Rectal smooth muscle tissue (tissue), 1 donor: Measurements from ENCODE around the gene AKR1E2.
"Not testable (repeated sequence)": the region's sequence is repeated elsewhere in the genome, so short reads cannot be mapped to it uniquely, and the experiment has no call there.

Experiments used
- H3K27ac ChIP-seq: one replicate; pipeline ENCODE4 v1.7.0; 2013; ENCODE audit warnings: low read depth, low read length, inconsistent platforms
- H3K27me3 ChIP-seq: one replicate; pipeline ENCODE4 v1.7.0; 2013; ENCODE audit warnings: low read length; ENCODE audit not compliant: control insufficient read depth, insufficient read depth
- H3K36me3 ChIP-seq: one replicate; pipeline ENCODE4 v1.7.0; 2013; ENCODE audit warnings: low read length; ENCODE audit not compliant: control insufficient read depth, insufficient read depth
- H3K4me1 ChIP-seq: one replicate; pipeline ENCODE4 v1.7.0; 2013; ENCODE audit warnings: low read length; ENCODE audit not compliant: control insufficient read depth, insufficient read depth
- H3K4me3 ChIP-seq: one replicate; pipeline ENCODE4 v1.7.0; 2013; ENCODE audit warnings: low read length
- H3K9ac ChIP-seq: one replicate; pipeline ENCODE4 v1.7.0; 2013; ENCODE audit warnings: low read length

AKR1E2 gene

DNA sequence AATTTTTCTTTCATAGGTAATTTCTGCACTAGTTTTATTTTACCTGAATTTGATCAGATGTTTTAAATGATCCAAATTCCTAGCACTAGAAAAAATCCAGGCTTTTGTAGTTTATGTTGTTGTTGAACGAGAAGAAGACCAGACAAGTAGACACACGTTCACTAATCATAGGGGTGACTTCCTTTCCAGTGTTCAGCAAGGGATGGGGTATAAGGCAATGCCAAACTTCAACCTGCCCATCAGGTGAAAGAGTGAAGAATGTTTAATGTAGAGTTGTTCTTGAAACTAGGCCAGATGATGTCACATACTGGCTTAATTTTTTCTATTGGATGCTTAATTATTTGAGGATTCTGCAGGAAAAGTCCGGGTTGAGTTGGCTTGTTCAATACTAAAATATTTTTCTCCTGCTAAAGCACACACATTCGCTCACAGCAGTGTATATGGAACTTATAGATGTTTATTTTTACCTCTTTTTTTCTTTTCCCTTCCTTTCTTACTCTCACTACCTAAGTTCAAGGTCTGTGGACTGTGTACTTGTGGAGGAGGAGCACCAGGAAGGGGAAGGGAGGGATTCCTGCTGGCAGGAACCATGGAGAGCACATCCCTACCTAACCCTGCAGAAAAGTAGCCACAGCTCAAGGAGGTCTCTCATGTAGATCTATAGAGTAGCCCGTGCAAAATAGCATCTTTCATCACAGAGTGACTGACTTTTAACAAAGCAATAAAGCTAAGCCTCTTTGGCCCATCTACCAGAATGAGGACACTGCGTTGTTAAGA, 23.1 kb upstream of the AKR1E2 start:
- Histone ChIP-seq H3K9ac (no peak overlapping the region), H3K4me1 (no peaks in the 10 kb centered on the region), H3K4me3 (no peak overlapping the region), H3K27me3 (no peaks in the 10 kb centered on the region), H3K27ac (no peak overlapping the region), H3K36me3 (no peaks in the 10 kb centered on the region)

DNA sequence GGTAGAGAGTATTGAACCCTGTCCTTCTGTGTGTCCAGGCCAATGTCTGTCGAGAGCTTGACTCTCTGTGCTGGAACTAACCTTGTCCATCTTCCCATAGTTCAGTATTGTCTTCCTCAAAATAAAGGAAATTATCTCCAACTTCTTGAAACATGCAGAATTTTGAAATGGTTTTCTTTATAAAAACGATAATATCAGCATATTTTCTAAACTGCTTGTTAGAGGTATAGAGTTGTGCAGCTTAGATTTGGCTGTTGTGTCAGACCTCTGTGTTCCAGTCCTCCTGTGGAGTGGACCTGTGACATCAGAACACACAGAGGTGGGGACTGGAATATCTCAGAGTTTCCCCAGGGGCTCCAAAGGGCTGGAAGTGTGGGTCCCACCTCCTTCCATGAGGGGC, 22.2 kb upstream of the AKR1E2 start:
- H3K4me1 ChIP-seq = no peaks in the 10 kb centered on the region
- H3K9ac ChIP-seq = no peak overlapping the region
- H3K27me3 ChIP-seq = no peaks in the 10 kb centered on the region
- H3K4me3 ChIP-seq = no peak overlapping the region
- H3K27ac ChIP-seq = no peak overlapping the region
- no peaks in the 10 kb centered on the region for H3K36me3 ChIP-seq

GRCh38 chr10:4804465-4804864, 21.5 kb upstream of the AKR1E2 start:
- no peaks in the 10 kb centered on the region for H3K27me3 ChIP-seq
- no peaks in the 10 kb centered on the region for H3K36me3 ChIP-seq
- no peaks in the 10 kb centered on the region for H3K4me1 ChIP-seq
- H3K9ac ChIP-seq = no peak overlapping the region
- H3K27ac ChIP-seq = no peak overlapping the region
- no peak overlapping the region for H3K4me3 ChIP-seq

- H3K27ac ChIP-seq = no peak overlapping the region
- no peaks in the 10 kb centered on the region for H3K4me1 ChIP-seq
- no peak overlapping the region for H3K4me3 ChIP-seq
- H3K9ac ChIP-seq = no peak overlapping the region
- no peaks in the 10 kb centered on the region for H3K36me3 ChIP-seq
- no peaks in the 10 kb centered on the region for H3K27me3 ChIP-seq
Observed at GRCh38 chr10:4806534-4806933, 19.5 kb upstream of the AKR1E2 start.

DNA sequence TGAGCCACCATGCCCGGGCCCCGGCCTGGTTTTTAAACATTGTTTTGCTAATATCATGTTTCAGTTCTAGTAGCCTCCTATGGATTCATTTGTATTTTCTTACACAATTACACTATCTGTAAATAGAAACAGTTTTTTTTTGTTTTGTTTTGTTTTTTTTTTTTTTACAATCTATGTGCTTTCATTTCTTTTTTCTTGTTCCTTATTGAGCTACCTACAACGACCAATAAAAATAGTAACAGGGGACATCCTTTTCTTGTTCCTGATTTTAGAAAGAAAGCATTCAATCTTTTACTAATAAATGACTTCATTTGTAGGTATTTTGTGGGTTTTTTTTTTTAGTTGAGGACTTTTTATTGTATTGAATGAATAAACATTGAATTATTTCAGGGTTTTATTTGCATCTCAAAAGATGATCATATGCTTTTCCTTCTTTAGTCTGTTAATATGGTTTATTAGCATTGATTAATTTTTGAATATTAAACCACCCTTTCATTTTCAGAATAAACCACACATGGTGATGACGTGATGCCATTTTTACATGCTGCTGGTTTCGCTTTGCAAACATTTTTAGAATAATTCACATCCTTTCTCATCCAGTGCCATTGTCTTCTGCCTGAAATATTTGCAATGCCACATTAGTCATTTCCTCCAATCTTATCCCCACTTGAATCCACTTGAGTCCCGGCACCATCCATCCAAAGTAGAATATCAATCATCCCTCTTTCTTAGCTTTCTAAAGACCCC, 18.1 kb upstream of the AKR1E2 start:
- H3K4me3 ChIP-seq = no peak overlapping the region
- H3K9ac ChIP-seq = no peak overlapping the region
- H3K4me1 ChIP-seq = peaks cover 3% of the 10 kb centered on the region
- no peaks in the 10 kb centered on the region for H3K36me3 ChIP-seq
- no peak overlapping the region for H3K27ac ChIP-seq
- H3K27me3 ChIP-seq = no peaks in the 10 kb centered on the region

- no peaks in the 10 kb centered on the region for H3K36me3 ChIP-seq
- no peak overlapping the region for H3K9ac ChIP-seq
- H3K4me3 ChIP-seq = no peak overlapping the region
- no peak overlapping the region for H3K27ac ChIP-seq
- H3K27me3 ChIP-seq = no peaks in the 10 kb centered on the region
- H3K4me1 ChIP-seq = peaks cover 3% of the 10 kb centered on the region
Observed at GRCh38 chr10:4809156-4809555, 16.9 kb upstream of the AKR1E2 start.

GRCh38 chr10:4810092-4810491, 15.9 kb upstream of the AKR1E2 start:
- no peak overlapping the region for H3K4me3 ChIP-seq
- no peak overlapping the region for H3K9ac ChIP-seq
- H3K36me3 ChIP-seq = no peaks in the 10 kb centered on the region
- peaks cover 3% of the 10 kb centered on the region for H3K4me1 ChIP-seq
- no peak overlapping the region for H3K27ac ChIP-seq
- no peaks in the 10 kb centered on the region for H3K27me3 ChIP-seq

- Histone ChIP-seq H3K27me3 (no peaks in the 10 kb centered on the region), H3K4me1 (peaks cover 3% of the 10 kb centered on the region), H3K4me3 (no peak overlapping the region), H3K9ac (no peak overlapping the region), H3K27ac (no peak overlapping the region), H3K36me3 (no peaks in the 10 kb centered on the region)
Observed at GRCh38 chr10:4812046-4812445, 14.0 kb upstream of the AKR1E2 start.

DNA sequence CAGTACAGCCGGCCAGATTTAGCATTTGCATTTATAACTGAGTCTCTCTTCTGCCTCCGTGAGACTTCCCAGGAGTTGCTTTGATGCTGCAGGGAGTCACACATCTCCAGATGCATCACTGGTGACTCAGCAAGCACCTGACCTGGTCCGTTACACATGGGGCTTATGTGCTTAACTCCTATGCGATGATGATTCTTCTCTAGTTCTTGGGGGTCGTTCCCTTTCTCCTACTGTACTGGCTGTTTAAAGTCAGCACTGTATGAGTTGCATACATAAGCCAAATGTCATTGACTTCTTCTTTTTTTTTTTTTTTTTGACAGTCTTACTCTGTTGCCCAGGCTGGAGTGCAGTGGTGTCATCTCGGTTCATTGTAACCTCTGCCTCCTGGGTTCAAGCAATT, 13.0 kb upstream of the AKR1E2 start:
- H3K4me3 ChIP-seq = no peak overlapping the region
- no peak overlapping the region for H3K27ac ChIP-seq
- H3K4me1 ChIP-seq = peaks cover 3% of the 10 kb centered on the region
- no peak overlapping the region for H3K9ac ChIP-seq
- no peaks in the 10 kb centered on the region for H3K27me3 ChIP-seq
- H3K36me3 ChIP-seq = no peaks in the 10 kb centered on the region

GRCh38 chr10:4813496-4813895, 12.5 kb upstream of the AKR1E2 start:
- Histone ChIP-seq H3K4me3 (no peak overlapping the region), H3K36me3 (no peaks in the 10 kb centered on the region), H3K4me1 (peaks cover 3% of the 10 kb centered on the region), H3K27me3 (no peaks in the 10 kb centered on the region), H3K27ac (no peak overlapping the region), H3K9ac (no peak overlapping the region)

GRCh38 chr10:4815646-4816180, 10.3 kb upstream of the AKR1E2 start:
- H3K27ac ChIP-seq, H3K4me1 ChIP-seq, H3K4me3 ChIP-seq, H3K27me3 ChIP-seq, H3K9ac ChIP-seq, H3K36me3 ChIP-seq: not testable (repeated sequence)

DNA sequence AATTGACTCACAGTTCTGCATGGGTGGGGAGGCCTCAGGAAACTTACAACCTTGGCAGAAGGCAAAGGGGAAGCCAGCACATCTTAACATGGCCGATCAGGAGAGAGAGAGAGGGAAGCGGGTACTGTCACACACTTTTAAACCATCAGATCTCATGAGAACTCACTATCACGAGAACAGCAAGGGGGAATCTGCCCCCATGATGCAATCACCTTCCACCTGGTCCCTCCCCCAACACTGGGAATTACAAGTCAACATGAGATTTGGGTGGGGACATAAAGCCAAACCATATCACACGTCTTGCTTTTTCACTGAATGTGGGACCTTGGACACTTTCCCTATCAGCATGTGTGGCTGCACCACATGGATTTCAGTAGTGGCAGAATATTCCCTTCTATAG, 9.0 kb upstream of the AKR1E2 start:
- Histone ChIP-seq H3K9ac (no peak overlapping the region), H3K4me3 (no peak overlapping the region), H3K4me1 (peaks cover 3% of the 10 kb centered on the region), H3K27me3 (no peaks in the 10 kb centered on the region), H3K27ac (no peak overlapping the region), H3K36me3 (no peaks in the 10 kb centered on the region)
